Activated CD8-positive, alpha-beta memory T cell treated with anti-CD3 and anti-CD28 coated beads, Interleukin-2, amount 50 U/mL, for 4 hours (primary cell): ENCODE results near the gene BSN.
"Not testable (repeated sequence)": the region's sequence is repeated elsewhere in the genome, so short reads cannot be mapped to it uniquely, and the experiment has no call there.

ENCODE experiments used
- DNase-seq: peaks from one replicate; pipeline ENCODE4 v3.0.0-alpha.2; 2020

The BSN gene

DNA sequence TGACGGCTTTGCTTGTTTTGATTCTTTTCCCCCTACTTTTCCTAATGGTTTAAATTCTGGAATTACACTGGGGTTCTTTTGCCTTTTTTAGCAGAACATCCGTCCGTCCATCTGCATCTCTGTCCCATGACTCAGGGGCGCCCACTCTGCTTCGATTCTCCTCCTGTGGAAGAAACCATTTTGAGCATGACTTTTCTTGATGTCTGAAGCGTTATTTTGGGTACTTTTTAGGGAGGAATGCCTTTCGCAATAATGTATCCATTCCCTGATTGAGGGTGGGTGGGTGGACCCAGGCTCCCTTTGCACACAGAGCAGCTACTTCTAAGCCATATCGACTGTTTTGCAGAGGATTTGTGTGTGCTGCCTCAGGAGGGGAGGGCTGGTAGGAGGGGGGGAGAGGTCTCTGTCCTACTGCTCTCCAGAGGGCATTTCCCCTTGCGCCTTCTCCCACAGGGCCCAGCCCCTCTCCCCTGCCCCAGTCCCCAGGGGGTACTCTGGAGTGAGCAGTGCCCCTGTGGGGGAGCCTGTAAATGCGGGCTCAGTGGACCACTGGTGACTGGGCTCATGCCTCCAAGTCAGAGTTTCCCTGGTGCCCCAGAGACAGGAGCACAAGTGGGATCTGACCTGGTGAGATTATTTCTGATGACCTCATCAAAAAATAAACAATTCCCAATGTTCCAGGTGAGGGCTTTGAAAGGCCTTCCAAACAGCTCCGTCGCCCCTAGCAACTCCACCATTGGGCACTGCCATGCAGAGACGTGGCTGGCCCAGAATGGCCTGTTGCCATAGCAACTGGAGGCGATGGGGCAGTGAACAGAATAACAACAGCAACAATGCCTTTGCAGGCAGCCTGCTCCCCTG lies 19.5 kb upstream of the BSN start:
- no peak for DNase-seq

DNA sequence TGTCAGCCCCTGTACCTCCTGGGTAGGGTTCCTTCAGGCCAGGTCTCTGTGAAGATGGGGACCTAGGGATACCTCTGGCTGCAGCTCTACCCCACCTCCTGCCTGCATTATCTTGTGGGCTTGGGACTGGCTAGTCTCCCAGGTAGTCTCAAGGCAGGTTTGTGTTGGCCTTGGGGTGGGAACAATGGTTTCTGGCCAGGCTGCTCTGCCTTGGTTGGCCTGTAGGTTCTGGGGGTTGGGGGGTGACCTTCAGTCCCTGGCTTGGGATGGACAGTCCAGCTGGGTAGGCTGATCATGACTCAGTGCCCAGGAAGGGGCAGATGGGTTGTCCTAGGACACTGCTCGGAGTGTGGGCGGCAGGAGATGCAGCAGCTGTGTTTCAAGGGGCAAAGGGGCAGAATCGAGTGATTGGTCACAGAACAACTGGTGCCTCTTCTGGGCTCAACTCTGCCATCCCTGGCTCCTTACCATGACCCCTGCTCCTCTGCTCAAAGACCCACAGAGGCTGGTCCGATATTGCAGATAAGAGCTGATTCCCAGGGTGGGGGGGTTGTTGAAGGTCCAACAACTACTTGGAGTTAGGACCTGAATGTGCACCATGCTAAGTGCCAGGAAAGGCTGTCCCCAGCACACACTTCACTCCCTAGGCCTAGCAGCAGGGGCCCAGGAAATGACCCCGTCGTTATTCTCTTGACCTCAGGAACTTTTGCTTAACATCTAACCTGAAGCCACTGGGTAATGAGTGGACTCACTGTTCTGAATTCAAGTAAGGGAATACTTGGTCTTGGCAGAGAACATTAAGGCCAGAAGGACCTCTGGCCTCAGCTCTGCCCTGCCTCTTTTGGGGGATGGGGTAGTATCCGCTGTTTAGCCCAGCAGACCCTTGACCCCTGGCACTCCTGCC lies 18.1 kb upstream of the BSN start:
- no peak for DNase-seq

DNA sequence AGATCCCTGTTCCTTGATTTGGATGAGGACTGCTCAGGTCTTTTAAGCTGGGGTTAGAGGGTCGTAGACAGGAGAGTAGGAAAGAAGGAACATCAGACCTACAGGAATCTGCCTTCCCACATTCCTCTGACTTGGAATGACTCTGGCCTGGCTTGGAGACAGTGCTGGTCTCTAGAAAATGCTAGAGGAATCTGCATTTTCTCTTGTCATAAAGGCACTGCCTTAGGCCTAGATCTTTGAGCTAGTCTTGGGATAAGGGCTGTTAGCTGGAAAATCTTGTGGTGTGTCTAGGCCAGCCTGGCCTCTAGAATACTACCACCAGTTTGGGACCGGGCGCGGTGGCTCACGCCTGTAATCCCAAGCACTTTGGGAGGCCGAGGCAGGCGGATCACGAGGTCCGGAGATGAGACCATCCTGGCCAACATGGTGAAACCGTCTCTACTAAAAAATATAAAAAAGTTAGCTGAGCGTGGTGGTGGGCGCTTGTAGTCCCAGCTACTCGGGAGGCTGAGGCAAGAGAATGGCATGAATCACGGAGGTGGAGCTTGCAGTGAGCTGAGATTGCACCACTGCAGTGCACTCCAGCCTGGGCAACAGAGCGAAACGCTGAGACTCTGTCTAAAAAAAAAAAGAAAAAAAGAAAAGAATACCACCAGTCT lies 17.3 kb upstream of the BSN start:
- no peak for DNase-seq

DNA sequence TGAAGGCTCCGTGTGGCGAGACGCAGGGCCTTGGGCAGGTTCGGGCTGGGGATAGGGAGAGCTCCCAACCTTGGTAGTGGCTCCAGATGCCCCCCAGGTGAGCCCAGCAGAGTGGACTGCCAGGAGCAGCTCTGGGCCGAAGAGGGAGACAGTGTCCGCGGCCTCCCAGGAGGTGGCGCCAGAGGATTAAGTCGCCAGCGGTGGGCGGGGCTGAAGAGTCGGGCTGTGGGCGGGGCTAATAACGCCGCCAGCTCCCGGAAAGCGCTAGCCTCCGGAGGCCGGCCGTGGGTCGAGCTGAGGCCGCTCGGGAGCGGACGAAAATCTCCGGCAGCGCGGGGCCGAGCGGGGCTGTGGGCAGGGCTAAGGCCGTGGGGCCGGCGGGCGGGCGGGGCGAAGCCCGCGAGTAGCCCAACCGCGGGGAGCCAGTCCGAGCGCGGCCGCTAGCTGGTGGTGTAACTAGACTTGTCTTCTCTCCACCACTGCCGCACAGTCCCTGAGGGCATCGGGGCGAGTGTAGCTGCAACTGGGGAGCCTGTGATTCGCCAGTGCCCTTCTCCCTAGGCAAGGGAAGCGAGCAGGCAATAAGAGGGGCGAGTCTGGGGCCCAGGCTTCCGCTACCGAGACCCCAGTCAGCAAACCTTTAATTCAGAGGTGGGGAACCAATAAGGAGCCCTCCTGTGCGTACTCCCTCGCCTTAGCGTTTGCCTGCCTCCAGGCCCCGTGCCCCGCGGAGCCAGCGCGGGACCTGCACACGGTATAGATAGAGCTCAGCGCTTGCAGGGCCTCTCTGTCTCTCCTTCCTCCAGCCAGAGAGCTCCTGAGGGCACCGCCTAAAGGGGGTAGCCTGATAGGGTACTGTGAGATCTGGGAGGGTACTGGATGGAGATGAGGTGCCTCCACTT lies 14.4 kb upstream of the BSN start:
- DNase-seq: peak; percentile 94

DNA sequence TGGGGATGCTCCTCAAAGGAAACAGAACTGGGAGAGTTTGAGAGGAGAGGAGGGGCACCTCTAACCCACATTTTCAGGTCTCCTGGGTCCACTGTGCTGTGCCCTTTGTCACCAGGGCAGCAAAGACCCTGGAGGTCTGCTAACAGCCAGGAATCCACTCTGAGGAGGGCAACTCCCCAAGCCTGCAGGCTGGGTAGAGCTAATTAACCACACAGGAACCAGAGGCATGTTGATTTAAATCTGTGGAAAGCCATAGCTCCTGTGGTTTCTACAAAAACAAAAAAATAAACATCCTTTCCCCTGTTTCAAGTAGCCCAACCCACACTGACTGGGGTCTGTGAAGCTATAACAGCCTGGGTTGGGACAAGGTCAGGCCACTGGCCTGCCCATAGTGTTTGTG lies 2.2 kb upstream of the BSN start:
- no peak for DNase-seq

DNA sequence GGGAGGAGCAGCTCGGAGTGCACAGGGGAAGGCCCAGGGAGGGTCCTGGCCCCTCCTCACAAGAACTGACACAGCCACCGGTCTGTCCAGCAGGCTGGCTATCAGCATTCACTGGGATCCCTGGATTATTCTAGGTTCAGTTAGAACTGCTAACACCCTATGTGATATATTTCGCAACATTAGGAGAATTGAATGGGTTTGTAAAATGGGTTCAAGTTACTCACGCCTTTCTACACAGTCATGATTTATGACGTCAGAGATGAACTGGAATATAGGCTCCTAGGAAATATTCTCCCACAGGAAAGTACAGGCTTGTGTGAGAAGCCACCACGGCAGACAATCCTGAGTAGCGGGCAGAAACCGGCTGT lies 969 bp upstream of the BSN start:
- no peak for DNase-seq

DNA sequence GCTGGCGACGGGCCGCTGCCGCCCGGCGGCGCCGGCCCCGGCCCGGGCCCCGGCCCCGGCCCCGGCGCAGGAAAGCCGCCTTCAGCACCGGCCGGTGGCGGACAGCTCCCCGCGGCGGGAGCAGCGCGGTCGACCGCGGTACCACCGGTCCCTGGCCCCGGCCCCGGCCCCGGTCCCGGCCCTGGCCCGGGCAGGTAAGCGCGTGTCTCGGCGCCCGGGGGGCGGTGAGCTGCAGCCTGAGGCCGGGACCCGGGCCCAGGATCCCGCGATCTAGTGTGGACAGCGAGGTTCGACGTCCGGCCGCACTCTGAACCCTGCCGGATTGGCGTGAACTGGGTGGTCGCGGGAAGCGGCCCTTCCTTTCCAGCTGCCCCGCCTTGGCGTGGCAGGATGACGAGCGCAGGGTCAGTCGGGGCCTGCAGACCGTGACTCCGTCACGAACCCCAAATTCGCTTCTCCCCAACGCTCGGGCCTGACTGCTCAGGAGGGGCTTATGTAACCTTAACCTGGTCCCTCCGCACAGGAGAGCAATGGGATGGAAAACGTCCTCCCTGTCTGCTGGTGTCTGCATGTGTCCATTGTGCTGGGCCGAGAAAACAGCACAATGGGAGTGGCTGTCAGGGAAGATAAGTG lies 472 bp downstream of the BSN start:
- peak; percentile 64 for DNase-seq

DNA sequence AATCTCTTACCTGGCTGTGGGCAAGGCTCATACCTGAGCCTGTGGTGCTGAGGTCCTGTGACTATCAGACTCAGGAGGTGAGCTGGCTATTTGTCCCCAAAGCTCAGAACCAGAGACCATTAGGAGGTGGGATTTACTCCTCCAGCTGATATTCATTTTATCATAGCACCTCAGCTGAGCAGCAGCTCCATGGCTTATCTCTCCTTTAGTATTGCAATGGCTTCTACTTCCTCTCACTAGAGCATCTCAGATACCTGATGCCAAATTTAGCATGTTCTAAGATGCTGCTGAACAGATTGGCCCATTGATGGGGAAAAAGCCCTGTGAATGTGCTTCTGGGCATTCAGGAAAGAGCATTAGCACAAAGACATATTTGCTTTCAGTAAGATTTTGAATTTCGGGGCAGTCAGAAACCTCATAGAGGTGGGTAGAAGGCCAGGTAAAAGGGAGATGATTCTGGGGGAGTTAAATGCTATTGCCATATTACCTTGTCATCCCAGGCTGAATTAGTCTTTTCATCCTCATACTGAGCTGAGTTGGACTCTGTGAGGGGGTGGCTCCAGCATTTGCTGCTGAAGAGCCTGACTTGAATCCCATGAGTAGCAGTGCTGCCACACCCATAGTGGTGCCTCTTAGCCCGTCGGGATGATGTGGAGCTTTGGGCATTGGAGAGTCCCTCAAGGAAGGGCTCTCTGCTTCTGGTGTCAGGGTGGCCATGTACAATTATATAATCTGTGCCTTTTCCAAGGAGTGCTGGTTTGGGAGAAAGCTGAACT lies 2.4 kb downstream of the BSN start:
- no peak for DNase-seq

DNA sequence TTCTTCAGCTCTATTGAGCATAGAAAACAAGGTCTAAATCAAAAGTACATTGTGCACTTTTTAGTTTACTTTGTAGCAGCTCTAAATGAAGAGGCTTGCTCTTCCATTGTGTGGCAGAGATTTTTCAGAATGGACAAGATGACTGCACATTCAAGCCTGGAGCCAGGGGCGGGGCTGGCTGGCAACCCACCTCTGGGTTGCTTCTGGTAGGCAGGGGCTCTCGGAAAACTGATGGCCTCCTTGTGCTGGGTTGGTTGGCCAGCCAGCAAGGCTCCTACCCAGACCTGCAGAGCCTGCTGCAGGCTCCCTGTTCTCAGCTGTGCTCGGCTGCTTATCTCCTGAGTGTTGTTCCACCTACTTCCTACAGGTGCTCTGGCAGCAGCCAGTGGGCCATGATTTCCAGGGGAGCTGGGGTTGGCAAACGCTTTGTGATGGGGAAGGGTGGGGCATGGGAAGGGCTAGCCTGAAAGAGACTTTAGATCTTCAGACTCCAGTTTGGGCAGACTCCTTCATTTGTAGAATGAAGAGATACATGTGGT lies 8.8 kb downstream of the BSN start:
- no peak for DNase-seq

DNA sequence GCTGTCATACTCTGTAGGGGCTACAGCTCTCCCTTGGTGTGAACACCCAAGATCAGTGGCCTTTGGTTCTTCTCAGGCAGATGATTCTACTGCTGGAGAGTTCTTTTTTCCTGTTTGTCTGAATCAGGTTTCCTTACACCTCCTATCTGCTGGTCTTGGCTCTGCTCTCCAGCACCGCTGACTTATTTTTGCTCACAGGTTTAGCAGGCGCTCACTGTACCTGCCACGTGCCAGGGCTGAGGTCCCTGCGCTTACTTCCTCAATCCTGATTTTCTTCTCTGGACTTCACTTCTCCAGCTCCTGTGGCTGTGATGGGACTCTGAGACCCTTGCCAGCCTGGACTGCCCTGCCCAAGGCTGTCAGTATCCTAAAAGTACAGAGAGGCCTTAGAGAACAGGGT lies 9.5 kb downstream of the BSN start:
- DNase-seq: no peak

DNA sequence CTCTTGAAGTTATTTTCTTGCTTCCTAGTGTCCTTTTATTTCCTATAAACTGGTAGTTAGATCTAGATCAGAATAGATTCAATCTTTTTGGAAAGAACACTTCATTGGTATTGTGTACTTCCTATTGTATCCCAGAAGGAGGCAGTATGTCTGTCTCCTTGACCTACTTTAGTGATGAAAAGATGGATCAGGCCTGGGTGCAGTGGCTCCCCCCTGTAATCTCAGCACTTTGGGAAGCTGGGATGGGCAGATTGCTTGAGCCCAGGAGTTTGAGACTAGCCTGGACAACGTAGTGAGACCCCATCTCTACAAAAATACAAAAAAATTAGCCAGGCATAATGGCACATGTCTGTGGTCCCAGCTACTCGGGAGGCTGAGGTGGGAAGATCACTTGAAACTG lies 12.0 kb downstream of the BSN start:
- no peak for DNase-seq

DNA sequence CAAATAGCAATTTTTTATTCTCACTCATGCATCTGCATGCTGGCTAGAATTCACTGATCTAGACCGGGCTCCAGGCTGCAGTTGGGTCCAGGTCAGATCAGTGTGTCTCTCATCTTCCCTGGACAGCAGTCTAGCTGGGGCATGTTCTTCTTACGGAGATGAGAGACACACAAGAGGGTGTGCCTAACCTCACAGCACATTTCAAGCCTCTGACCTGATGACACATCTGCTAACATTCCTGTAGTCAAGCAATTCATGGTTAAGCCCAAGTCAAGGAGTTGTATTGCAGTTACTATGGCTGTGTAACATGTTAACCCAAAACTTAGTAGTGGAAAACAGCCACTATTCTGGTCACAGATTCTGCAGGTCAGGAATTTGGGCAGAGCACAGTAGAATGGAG lies 13.1 kb downstream of the BSN start:
- no peak for DNase-seq

DNA sequence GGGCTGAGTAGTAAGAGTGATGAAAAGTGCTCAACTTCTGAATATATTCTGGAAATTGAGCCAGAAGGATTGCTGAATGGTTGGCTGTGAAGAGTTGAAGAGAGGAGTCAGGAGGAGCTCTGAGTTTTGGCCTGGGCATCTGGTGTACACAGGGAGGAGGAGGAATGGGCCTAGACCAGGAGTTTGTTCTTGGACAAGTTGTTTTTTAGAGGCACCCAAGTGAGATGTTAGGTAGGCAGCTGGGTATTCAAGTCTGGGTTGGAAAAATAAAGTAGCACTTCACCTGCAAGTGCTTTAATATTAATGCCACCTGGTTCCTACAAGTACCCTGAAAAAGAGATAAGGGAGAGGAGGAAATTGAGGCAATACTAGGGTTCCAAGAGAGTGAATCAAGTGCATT lies 14.7 kb downstream of the BSN start:
- DNase-seq: no peak

DNA sequence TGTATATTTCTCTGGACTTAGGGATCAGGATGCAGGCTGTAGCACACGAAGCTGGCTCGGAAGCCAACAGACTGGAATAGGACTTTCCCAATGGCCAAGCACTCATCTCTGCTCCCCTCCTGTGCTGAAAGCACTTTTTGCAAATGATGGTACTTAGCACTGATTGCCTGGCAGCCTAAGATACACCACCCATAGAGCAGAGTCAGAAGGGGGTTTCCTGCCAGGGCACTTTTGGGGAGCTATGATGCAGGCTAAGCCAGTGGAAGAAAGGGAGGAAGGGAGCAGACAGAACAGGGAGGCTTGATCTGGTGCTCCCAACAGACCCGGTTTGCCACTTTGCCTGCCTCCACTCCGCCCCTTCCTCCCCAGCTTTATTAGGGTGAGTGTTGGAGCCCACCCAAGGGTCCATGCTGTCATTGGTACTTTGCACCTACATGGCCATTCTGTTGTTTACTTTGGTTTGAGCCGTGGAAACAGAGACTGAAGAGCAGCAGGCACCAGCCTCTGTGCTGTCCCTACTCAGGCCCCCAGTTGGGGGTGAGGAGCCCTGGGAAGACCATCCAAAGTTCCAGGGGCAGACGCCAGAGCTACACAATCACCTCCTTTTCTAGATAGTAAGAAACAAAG lies 15.9 kb downstream of the BSN start:
- DNase-seq: no peak

DNA sequence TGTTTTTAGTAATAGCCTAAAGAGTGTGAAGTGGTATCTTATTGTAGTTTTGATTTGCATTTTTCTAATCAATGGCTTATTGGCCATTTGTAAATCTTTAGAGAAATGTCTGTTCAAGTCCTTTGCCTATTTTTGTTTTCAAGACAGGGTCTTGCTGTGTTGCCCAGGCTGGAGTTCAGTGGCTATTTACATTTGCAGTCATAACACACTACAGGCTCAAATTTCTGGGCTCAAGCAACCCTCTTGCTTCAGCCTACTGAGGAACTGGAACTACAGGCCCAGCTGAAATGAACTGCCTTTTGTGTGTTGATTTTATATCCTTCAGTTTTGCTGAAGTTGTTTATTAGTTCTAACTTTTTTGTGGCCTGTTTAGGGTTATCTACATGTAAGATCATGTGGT lies 27.9 kb downstream of the BSN start:
- no peak for DNase-seq

DNA sequence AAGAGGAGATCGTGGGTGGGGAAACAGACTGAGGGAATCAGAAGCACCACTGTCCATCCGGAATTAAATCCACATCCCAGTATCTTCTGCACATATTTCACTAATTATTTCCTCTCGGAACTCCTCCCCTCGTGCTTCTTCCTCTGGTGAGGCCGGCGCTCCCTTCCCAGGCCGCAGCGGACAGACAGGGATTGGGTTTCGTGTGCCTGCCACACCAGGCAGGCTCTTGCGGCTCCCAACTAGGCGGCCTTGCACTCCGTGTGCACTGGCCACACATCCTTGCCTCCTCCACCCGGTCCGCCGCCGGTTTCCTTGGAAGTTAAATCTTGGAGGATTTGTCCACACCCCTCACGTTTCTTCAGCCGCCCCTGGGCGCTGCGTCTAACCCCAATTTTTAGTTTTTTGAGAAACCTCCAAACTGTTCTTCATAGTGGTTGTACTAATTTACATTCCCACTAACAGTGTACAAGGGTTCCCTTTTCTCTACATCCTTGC lies 31.0 kb downstream of the BSN start:
- not testable (repeated sequence) for DNase-seq

DNA sequence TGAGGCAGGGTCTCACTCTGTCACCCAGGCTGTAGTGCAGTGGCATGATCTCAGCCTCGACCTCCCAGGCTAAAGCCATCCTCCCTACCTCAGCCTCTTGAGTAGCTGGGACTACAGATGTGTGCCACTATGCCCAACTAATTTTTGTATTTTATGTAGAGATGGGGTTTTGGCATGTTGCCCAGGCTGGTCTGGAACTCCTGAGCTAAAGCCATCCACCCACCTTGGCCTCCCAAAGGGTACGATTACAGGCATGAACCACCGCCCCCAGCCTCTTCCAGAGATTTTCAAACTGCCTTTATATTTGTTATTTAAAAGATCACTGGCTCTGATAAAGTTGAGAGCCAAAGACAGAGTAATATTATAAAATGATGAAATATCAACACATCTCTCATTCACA lies 37.3 kb downstream of the BSN start:
- no peak for DNase-seq

DNA sequence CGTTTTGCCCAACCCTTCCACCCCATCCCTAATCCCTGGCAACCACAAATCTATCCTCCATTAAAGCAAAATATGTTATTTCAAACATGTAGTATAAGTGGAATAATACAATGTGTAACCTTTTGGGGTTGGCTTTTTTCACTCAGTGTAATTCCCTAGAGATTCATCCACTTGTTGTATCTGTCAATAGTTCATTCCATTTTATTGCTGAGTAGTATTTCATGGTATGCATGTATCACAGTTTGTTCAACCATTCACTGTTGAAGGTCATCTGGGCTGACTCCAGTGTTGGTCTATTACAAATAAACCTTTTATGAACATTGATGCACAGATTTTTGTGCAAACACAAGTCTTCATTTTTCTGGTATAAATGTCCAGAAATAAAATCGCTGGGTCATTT lies 38.8 kb downstream of the BSN start:
- DNase-seq: no peak

DNA sequence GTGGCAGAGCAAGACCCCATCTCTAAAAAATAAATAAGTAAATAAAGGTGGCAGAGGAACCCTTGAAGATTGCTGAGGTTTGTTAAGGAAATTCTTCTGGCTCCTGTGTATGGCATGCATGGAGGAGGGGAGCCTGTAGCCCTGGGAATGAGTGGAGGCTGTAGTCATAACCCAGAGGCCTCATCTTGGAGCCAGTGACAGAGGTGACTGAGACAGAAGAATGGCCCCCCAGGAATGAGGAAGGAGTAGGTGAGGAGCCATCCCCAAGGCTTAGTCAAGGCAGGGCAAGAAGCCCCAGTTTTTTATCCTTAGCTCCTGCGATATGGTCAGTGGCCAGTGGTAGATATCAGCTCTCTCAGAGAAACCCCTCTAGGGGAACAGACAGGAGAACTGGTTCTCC lies 46.5 kb downstream of the BSN start:
- no peak for DNase-seq

DNA sequence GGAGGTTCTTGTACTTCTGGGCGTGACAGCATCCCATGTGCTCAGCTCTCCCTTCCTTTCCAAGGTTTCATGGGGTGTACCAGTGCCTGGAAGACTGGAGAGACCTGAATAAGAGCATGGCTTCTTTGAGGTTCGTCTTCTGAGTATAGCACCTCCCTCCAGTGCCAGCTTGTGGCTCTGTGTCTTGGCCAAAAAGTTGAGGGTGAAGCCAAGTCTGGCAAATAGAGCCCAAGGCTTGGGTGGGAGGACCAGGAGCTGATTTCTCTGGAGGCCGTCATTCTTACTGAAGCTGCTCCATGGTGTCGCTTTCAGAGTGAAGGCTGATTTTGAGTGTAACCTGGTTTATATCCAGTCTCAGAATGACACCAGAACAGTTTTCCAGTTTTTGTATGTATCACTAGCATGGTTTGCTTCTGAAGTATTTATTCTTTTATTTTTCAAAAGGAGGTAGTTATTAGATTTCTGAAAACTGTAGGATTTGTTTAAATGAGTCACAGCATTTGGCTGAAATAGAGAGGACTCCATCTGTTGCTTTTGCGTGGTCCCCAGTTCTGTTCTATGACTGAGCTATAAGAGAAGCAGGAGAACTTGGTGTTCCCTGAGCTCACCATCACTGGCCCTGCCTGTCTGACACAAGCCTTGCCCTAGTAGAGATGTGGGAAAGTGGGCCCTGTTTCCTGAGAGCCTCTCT lies 47.2 kb downstream of the BSN start:
- DNase-seq: no peak
